Gastrocnemius medialis (tissue), 4 donors: ENCODE results near the gene EBP. TPM values are rescaled to one million over a fixed set of nuclear protein-coding genes. Genes with fewer than 3 reads are reported as not detected.
"Not testable (repeated sequence)": the region's sequence is repeated elsewhere in the genome, so short reads cannot be mapped to it uniquely, and the experiment has no call there.

Experiments
- ATAC-seq, 2 donors: fragments of 150-250 bp; one replicate each; pipeline ENCODE4 v1.9.1; 2016
- DNase-seq, 2 donors: peaks; one replicate each; pipeline ENCODE4 v3.0.0-alpha.2; 2019
- H3K27ac ChIP-seq, 4 donors: fragments of 200-600 bp; sonication (generic); 1 replicate in 1 of 4; 2 replicates in 3 of 4; pipeline ENCODE4 v1.5.1; 2016 to 2018; ENCODE audit warnings: mild to moderate bottlenecking in 2 of 4, moderate library complexity in 1 of 4
- H3K27me3 ChIP-seq, 3 donors: fragments of 200-600 bp; sonication (generic) in 2 of 3; 1 replicate in 1 of 3; 2 replicates in 2 of 3; pipeline versions ENCODE4 v1.5.1 to v1.6.0; 2016 to 2019; ENCODE audit warnings: mild to moderate bottlenecking in 1 of 3, moderate library complexity in 1 of 3
- H3K36me3 ChIP-seq, 2 donors: fragments of 200-600 bp; sonication (generic) in 1 of 2; one replicate each; pipeline ENCODE4 v1.5.1; 2017 to 2018
- H3K4me1 ChIP-seq, 2 donors: fragments of 200-600 bp; sonication (generic) in 1 of 2; one replicate each; pipeline ENCODE4 v1.5.1; 2016 to 2017; ENCODE audit warnings: mild to moderate bottlenecking in 2 of 2
- H3K4me3 ChIP-seq, 4 donors: fragments of 200-600 bp; sonication (generic) in 3 of 4; 1 replicate in 1 of 4; 2 replicates in 3 of 4; pipeline ENCODE4 v1.5.1; 2016 to 2019; ENCODE audit warnings: mild to moderate bottlenecking in 2 of 4
- H3K9me3 ChIP-seq, 3 donors: fragments of 200-600 bp; sonication (generic) in 2 of 3; 1 replicate in 1 of 3; 2 replicates in 2 of 3; pipeline ENCODE4 v1.5.1; 2016 to 2019
- CTCF ChIP-seq, 5 experiments: fragments of 450-650 bp in 3 of 5; fragments of 200-600 bp in 2 of 5; sonication (generic) in 2 of 5; IDR thresholded peaks in 4 of 5; conservative IDR thresholded peaks in 1 of 5; 1 replicate in 4 of 5; 2 replicates in 1 of 5; pipeline ENCODE4 v1.5.1; 2016 to 2019; ENCODE audit warnings: antibody characterized with exemption in 5 of 5, mild to moderate bottlenecking in 3 of 5, moderate library complexity in 3 of 5
- POLR2A ChIP-seq, 2 donors: fragments of 450-650 bp; IDR thresholded peaks; one replicate each; pipeline ENCODE4 v1.6.1; 2017; ENCODE audit warnings: antibody characterized with exemption in 2 of 2, mild to moderate bottlenecking in 2 of 2, moderate library complexity in 2 of 2
- in situ Hi-C, 4 donors: fragments of 200-750 bp; cut with MboI; loops; one replicate each; pipeline versions ENCODE4 v1.15.0 to v1.8.0; 2017; ENCODE audit warnings: low sequenced_read_pairs in 4 of 4
- intact Hi-C: fragments of 100-400 bp; cut with DNase I; formaldehyde crosslinking; loops from one replicate; pipeline ENCODE4 v1.15.1; 2023; ENCODE audit warnings: low total_unique reads
- total RNA-seq, 4 donors: library from RNA; depleted of rRNA; stranded (reverse); fragments of >200 nt; gene quantifications; one replicate each; pipeline versions ENCODE4 v1.1.0 to v1.2.3, GENCODE V29; 2016

EBP gene
- total RNA-seq, 4 donors from 2014 or later = 2.7 to 5.3 (median 4.3) TPM

DNA sequence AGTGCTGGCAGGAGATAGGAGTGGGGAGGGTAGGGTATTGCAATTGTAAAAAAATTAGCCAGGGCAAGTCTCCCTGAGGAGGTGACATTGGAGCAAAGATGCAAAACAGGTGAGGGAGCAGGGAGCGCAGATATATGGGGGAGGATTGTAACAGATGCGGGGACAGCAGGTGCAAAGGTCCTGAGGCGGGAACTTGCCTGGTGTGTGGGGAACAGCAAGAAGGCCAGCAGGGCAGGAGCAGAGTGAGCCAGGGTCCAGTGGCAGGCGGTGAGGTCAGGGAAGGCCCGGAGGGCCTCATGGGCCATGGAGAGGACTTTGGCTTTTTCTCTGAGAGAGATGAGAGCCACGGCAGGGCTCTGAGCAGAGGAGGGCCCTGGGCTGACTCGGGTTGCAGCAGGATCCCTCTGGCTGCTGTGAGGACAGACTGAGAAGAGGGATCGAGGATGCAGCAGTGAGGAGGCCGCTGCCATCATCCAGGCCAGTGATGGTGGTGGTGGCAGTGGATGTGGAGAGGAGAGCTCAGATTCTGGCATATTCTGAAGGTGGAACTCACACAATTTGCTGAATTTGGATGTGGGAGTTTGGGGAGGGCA is 6.6 kb upstream of the EBP start:
- ATAC-seq = no peak
- H3K4me1 ChIP-seq = no peaks in the 10 kb centered on the region
- H3K27ac ChIP-seq = no peak overlapping the region
- intact Hi-C loops = no loop called here
- TF ChIP-seq CTCF (IDR thresholded peaks at IDR 0.05 in 4 of 5, conservative IDR thresholded peaks at IDR 0.05 in 1 of 5) (no peak), POLR2A (IDR thresholded peaks at IDR 0.05) (no peak)
- no peaks in the 10 kb centered on the region for H3K36me3 ChIP-seq
- H3K4me3 ChIP-seq = no peak overlapping the region
- in situ Hi-C loops = no loop called here
- H3K9me3 ChIP-seq = no peaks in the 10 kb centered on the region
- H3K27me3 ChIP-seq = no peaks in the 10 kb centered on the region
- no peak for DNase-seq

DNA sequence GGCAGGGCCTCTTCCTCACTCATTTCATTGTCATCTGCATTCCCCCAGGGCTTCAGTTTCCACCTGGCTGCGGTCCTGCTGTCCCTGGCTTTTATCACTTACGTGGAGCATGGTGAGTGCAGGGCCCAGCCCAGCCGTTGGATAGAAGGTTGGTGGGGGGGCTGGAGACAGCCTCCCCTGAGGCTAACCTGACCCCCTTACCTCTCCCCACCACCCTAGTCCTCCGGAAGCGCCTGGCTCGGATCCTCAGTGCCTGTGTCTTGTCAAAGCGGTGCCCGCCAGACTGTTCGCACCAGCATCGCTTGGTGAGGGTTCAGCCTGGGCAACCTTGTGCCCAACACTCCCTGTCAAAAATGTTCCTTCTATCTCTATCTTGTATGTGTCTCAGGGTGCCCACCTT is 5.8 kb upstream of the EBP start:
- DNase-seq (no peak), ATAC-seq (no peak)
- Histone ChIP-seq H3K27ac (no peak overlapping the region), H3K4me1 (no peaks in the 10 kb centered on the region), H3K27me3 (no peaks in the 10 kb centered on the region), H3K36me3 (no peaks in the 10 kb centered on the region), H3K9me3 (no peaks in the 10 kb centered on the region), H3K4me3 (no peak overlapping the region)
- TF ChIP-seq POLR2A (IDR thresholded peaks at IDR 0.05) (no peak), CTCF (IDR thresholded peaks at IDR 0.05 in 4 of 5, conservative IDR thresholded peaks at IDR 0.05 in 1 of 5) (no peak)
- intact Hi-C loops = no loop called here
- in situ Hi-C loops = no loop called here

- no peak for TF ChIP-seq POLR2A (IDR thresholded peaks at IDR 0.05)
- no peaks in the 10 kb centered on the region for H3K9me3 ChIP-seq
- no peak for DNase-seq
- H3K36me3 ChIP-seq = no peaks in the 10 kb centered on the region
- intact Hi-C loops = no loop called here
- no peak overlapping the region for H3K27ac ChIP-seq
- no peaks in the 10 kb centered on the region for H3K27me3 ChIP-seq
- no peak for ATAC-seq
- no peaks in the 10 kb centered on the region for H3K4me1 ChIP-seq
- in situ Hi-C loops = no loop called here
- H3K4me3 ChIP-seq = no peak overlapping the region
These were observed 5.3 kb upstream of the EBP start for GRCh38 chrX:48516285-48516684.

DNA sequence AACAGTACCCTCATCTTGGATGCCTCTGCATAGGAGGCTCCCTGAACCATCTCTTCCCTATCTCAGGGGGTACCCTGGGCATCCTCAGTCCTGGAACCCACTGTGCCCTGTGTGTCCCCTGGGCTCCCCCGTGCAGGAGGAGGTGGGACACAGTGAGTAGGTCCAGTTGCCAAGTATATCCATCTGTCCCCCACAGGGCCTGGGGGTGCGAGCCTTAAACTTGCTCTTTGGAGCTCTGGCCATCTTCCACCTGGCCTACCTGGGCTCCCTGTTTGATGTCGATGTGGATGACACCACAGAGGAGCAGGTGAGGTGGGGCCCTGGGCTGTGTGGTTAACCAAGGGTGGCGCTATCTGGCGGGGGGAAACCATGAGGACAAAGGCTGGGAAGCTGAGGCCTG is 4.6 kb upstream of the EBP start:
- in situ Hi-C loops = no loop called here
- no peaks in the 10 kb centered on the region for H3K9me3 ChIP-seq
- DNase-seq = no peak
- no peaks in the 10 kb centered on the region for H3K27me3 ChIP-seq
- intact Hi-C loops = no loop called here
- H3K4me3 ChIP-seq = no peak overlapping the region
- no peak for TF ChIP-seq POLR2A (IDR thresholded peaks at IDR 0.05)
- TF ChIP-seq CTCF (IDR thresholded peaks at IDR 0.05 in 4 of 5, conservative IDR thresholded peaks at IDR 0.05 in 1 of 5) = no peak
- no peak overlapping the region for H3K27ac ChIP-seq
- H3K36me3 ChIP-seq = no peaks in the 10 kb centered on the region
- no peak for ATAC-seq
- H3K4me1 ChIP-seq = no peaks in the 10 kb centered on the region

DNA sequence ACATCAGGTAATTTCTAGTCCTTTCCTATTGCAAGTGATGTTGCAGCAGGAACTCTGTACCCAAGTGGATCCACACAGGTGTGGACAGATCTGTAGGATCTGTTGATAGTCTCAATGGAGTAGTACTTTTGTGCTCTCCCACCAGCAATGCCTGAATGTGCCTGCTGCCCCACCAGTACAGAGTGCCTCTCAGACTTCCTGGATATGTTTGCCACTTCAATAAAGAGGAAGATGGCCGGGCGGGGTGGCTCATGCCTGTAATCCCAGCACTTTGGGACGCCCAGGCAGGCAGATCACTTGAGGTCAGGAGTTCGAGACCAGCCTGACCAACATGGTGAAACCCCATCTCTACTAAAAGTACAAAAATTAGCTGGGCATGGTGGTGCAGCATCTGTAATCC is 2.1 kb upstream of the EBP start:
- H3K4me1 ChIP-seq, H3K27ac ChIP-seq, intact Hi-C loops, H3K9me3 ChIP-seq, in situ Hi-C loops, H3K27me3 ChIP-seq, DNase-seq, ATAC-seq, H3K4me3 ChIP-seq, H3K36me3 ChIP-seq: not testable (repeated sequence)

GRCh38 chrX:48520455-48520854 is 1.2 kb upstream of the EBP start:
- in situ Hi-C loops = no loop called here
- no peak for TF ChIP-seq POLR2A (IDR thresholded peaks at IDR 0.05)
- no peak for TF ChIP-seq CTCF (IDR thresholded peaks at IDR 0.05 in 4 of 5, conservative IDR thresholded peaks at IDR 0.05 in 1 of 5)
- intact Hi-C loops = loop anchor here (5.0 kb wide), 1 partner anchor 43 kb away; the partner anchor contains the start of gene FTSJ1
- H3K4me3 ChIP-seq = no peak overlapping the region
- DNase-seq (no peak), ATAC-seq (no peak)
- no peaks in the 10 kb centered on the region for H3K9me3 ChIP-seq
- H3K27ac ChIP-seq = no peak overlapping the region
- no peaks in the 10 kb centered on the region for H3K27me3 ChIP-seq
- no peaks in the 10 kb centered on the region for H3K36me3 ChIP-seq
- peaks cover 0 to 4% of the 10 kb centered on the region in 2 donors for H3K4me1 ChIP-seq
